RWPE1 (cell line): ENCODE results near the gene FAM186B.

Experiments
- CTCF ChIA-PET: fragments of 350-600 bp; sonication (Branson Sonifier 250); formaldehyde crosslinking; extraction: SDS; loops from one replicate; lab custom pipeline; 2021; lab: Yijun Ruan, JAX
- POLR2A ChIA-PET: fragments of 400-600 bp; formaldehyde crosslinking; extraction: SDS; loops from one replicate; lab custom pipeline; 2020; ENCODE audit warnings: antibody characterized with exemption; ENCODE audit not compliant: low non-redundant PET; lab: Yijun Ruan, JAX
- DNase-seq: peaks from one replicate; pipeline ENCODE4 v3.0.0; 2012; ENCODE audit warnings: low spot score
- H3K27ac ChIP-seq: fragments of 450-650 bp; 2 replicates; pipeline ENCODE4 v1.5.1; 2017
- TF ChIP-seq, protein P1 (sequence below): fragments of 450-650 bp; conservative IDR thresholded peaks from 2 replicates; pipeline ENCODE4 v1.5.1; 2017; ENCODE audit warnings: low read depth, mild to moderate bottlenecking

Gene FAM186B

GRCh38 chr12:49584591-49584990 is 20.8 kb downstream of the FAM186B start:
- POLR2A ChIA-PET = no interaction called here

GRCh38 chr12:49583366-49584094 is 21.9 kb downstream of the FAM186B start:
- DNase-seq = no peak
- ChIA-PET CTCF (interaction anchor here (0.5 kb wide), 1 partner anchor 1604 kb away, joined by 3 read pairs; no protein-coding TSS in a partner anchor), POLR2A (no interaction called here)
- H3K27ac ChIP-seq = peak overlapping the region; percentile 7; the same call in 1 of the 2 replicates
- TF ChIP-seq, protein P1, sequence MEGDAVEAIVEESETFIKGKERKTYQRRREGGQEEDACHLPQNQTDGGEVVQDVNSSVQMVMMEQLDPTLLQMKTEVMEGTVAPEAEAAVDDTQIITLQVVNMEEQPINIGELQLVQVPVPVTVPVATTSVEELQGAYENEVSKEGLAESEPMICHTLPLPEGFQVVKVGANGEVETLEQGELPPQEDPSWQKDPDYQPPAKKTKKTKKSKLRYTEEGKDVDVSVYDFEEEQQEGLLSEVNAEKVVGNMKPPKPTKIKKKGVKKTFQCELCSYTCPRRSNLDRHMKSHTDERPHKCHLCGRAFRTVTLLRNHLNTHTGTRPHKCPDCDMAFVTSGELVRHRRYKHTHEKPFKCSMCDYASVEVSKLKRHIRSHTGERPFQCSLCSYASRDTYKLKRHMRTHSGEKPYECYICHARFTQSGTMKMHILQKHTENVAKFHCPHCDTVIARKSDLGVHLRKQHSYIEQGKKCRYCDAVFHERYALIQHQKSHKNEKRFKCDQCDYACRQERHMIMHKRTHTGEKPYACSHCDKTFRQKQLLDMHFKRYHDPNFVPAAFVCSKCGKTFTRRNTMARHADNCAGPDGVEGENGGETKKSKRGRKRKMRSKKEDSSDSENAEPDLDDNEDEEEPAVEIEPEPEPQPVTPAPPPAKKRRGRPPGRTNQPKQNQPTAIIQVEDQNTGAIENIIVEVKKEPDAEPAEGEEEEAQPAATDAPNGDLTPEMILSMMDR = no peak

More at GRCh38 chr12:49584591-49584990, 20.8 kb downstream of the FAM186B start:
- DNase-seq = no peak
- no peak overlapping the region for H3K27ac ChIP-seq
- TF ChIP-seq, protein P1 = no peak
- CTCF ChIA-PET = no interaction called here

DNA sequence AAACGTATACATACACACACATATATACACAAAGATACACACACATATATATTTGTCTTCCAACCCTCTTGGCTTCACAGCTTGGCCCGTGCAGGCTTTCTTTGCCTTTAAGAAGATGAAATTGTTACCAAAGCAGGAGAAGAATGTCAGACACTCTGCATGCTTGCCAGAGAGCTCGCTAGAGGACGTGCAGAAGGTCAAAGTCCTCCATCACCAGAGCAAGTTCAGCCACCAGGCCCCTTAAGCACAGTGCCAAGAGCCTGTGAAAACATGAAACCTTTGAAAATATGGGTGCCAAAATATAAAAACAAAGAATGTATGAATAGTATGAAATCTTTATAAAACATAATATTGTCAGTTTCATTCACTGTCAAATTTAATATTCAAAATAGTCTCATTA is 22.6 kb downstream of the FAM186B start:
- POLR2A ChIA-PET = no interaction called here
- H3K27ac ChIP-seq = no peak overlapping the region
- no peak for DNase-seq
- CTCF ChIA-PET = no interaction called here
- TF ChIP-seq, protein P1 = no peak

DNA sequence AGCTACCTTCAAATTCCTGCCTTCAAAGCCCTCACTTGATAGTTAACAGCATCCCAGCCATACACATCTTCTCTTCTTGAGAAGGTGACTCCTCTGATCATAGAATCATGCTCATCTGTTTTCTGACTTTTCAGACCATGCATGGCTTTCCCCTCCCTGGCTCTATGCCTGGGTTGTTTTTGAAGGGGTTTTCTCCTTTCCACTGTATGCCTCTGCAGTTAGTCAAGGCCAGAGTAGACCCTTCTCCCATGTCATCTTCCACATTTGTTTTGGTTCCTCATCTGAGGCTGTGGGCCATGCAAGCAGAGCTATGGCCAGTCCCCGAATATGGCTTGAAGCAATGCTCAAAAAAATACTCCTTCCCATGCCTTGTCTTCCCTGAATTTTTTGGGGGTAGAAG is 23.2 kb downstream of the FAM186B start:
- POLR2A ChIA-PET = no interaction called here
- CTCF ChIA-PET = interaction anchor here (0.7 kb wide), 1 partner anchor 247 kb away, joined by 3 read pairs; no protein-coding TSS in a partner anchor

GRCh38 chr12:49580572-49581535 is 24.6 kb downstream of the FAM186B start:
- H3K27ac ChIP-seq = no peak overlapping the region
- DNase-seq = peak; percentile 51
- TF ChIP-seq, protein P1 = peak; percentile 73
- ChIA-PET CTCF (interaction anchor here (0.6 to 2.2 kb wide), 13 partner anchors 9 to 224 kb away, joined by 3 to 13 read pairs (median 3); partner anchors contain the start of gene MCRS1), POLR2A (interaction anchor here (0.5 kb wide), 1 partner anchor 29 kb away, joined by 3 read pairs; no protein-coding TSS in a partner anchor)

More for the DNA sequence above, 23.2 kb downstream of the FAM186B start:
- TF ChIP-seq, protein P1 = no peak
- no peak for DNase-seq
- H3K27ac ChIP-seq = no peak overlapping the region
